AG04449 (cell line): Measurements from ENCODE around the gene STXBP4.

Experiments
- CTCF ChIA-PET: fragments of 350-600 bp; formaldehyde crosslinking; extraction: SDS; loops from one replicate; lab custom pipeline; 2021; ENCODE audit warnings: antibody characterized with exemption; lab: Yijun Ruan, JAX
- POLR2A ChIA-PET: fragments of 400-600, 350-600 bp; formaldehyde crosslinking; extraction: SDS; loops from one replicate; lab custom pipeline; 2020; ENCODE audit warnings: antibody characterized with exemption, inconsistent platforms; lab: Yijun Ruan, JAX
- DNase-seq: peaks from one replicate; pipeline ENCODE4 v3.0.0-alpha.2; 2010; ENCODE audit warnings: low read depth, low spot score
- H3K4me3 ChIP-seq: 2 replicates; pipeline ENCODE4 v1.5.1; 2011; ENCODE audit warnings: low read depth, mild to moderate bottlenecking, control low read depth, low read length
- CTCF ChIP-seq: IDR thresholded peaks from one replicate; pipeline ENCODE4 v1.5.1; 2011; ENCODE audit warnings: mild to moderate bottlenecking, moderate library complexity, low read length, control low read depth, inconsistent platforms; ENCODE audit not compliant: insufficient read depth; ENCODE audit errors: missing control alignments

The STXBP4 gene

DNA sequence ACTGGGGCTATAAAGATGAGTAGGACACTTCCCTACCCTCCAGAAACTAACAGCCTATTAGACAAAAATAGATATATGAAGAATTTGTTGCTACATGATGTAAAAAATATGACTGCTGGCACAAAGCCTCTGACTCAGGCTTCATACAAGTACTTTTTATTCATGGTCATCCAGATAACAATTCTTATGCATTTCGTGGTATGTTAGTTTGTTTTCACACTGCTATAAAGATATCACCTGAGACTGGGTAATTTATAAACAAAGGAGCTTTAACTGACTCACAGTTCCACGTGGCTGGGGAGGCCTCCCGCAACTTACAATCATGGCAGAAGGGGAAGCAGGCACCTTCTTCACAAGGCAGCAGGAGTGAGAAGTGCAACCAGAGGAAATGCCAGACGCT is 183.7 kb downstream of the STXBP4 start:
- no peak overlapping the region for H3K4me3 ChIP-seq
- no peak for DNase-seq
- ChIA-PET CTCF (no interaction called here), POLR2A (no interaction called here)
- no peak for TF ChIP-seq CTCF

GRCh38 chr17:55154101-55154500 is 185.5 kb downstream of the STXBP4 start:
- TF ChIP-seq CTCF = no peak
- DNase-seq = no peak
- ChIA-PET CTCF (no interaction called here), POLR2A (no interaction called here)
- no peak overlapping the region for H3K4me3 ChIP-seq

GRCh38 chr17:55155856-55156560 is 187.4 kb downstream of the STXBP4 start:
- CTCF ChIA-PET = no interaction called here
- no peak for TF ChIP-seq CTCF
- POLR2A ChIA-PET = interaction anchor here (0.6 kb wide), 1 partner anchor 188 kb away, joined by 5 read pairs; no protein-coding TSS in a partner anchor

GRCh38 chr17:55157165-55157564 is 188.6 kb downstream of the STXBP4 start:
- no peak for DNase-seq
- H3K4me3 ChIP-seq = no peak overlapping the region
- ChIA-PET CTCF (interaction anchor here (1.1 kb wide), 1 partner anchor 164 kb away, joined by 3 read pairs; no protein-coding TSS in a partner anchor), POLR2A (interaction anchor here (0.6 kb wide), 1 partner anchor 118 kb away, joined by 4 read pairs; no protein-coding TSS in a partner anchor)
- TF ChIP-seq CTCF = no peak

More at GRCh38 chr17:55155856-55156560, 187.4 kb downstream of the STXBP4 start:
- H3K4me3 ChIP-seq = no peak overlapping the region
- no peak for DNase-seq

DNA sequence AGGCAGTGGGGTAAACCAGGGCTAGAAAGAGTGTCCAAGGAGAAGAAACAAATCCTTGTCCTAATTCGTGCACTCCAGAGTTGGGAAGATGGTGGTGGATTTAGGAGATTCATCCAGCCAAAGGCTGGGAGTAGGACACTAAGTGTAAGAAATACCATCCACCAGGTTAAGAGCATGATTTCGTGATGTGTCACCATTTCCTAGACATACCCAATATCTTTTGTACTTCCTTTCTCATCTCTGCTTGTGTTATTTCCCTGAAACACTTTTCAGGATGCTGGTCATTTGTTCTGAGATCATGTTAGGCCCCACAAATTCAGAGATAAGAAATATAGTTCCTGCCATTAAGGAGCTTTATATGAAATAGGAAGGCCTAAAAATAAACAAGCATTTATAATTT is 189.9 kb downstream of the STXBP4 start:
- ChIA-PET POLR2A (no interaction called here), CTCF (no interaction called here)
- DNase-seq = no peak
- TF ChIP-seq CTCF = no peak
- no peak overlapping the region for H3K4me3 ChIP-seq

DNA sequence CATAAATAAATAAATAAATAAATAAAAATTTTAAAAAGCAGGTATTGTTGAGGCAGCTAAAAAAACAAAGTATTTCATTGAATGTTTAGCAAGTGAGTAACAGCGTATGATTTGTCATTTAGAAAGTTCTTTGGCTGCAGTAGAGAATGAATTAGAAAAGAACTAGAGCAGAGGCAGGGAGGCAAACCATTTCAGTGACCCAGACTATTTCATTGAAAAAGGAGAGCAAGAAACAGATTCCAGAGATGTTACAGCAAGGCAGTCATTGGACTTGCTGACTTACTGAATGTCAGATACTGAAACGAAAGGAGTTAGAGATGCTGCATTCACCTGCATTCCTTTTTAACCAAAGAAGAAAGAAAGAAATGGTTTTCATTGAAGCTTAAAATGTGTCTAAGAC is 190.7 kb downstream of the STXBP4 start:
- no peak overlapping the region for H3K4me3 ChIP-seq
- no peak for DNase-seq
- TF ChIP-seq CTCF = no peak
- ChIA-PET CTCF (no interaction called here), POLR2A (no interaction called here)
